AG04450 (cell line): Measurements from ENCODE around the gene MOB1A. TPM values are rescaled to one million over a fixed set of nuclear protein-coding genes. Genes with fewer than 3 reads are reported as not detected.

Experiments
- CTCF ChIA-PET: fragments of 300-600, 350-600 bp; formaldehyde crosslinking; extraction: SDS; loops from one replicate; lab custom pipeline; 2022; ENCODE audit warnings: antibody characterized with exemption, inconsistent platforms; lab: Charles Lee
- POLR2A ChIA-PET: fragments of 350-600 bp; formaldehyde crosslinking; extraction: SDS; loops from one replicate; lab custom pipeline; 2021; ENCODE audit warnings: antibody characterized with exemption, inconsistent platforms; lab: Yijun Ruan, JAX
- DNase-seq: peaks from one replicate; pipeline ENCODE4 v3.0.0-alpha.2; 2011; ENCODE audit warnings: low read depth, low spot score
- H3K27ac ChIP-seq: one replicate; pipeline ENCODE4 v1.5.1; 2012; ENCODE audit warnings: low read depth, low read length, control low read depth
- H3K27me3 ChIP-seq: one replicate; pipeline ENCODE4 v1.6.0; 2012; ENCODE audit warnings: low read length; ENCODE audit not compliant: control insufficient read depth, insufficient read depth
- H3K4me3 ChIP-seq: 2 replicates; pipeline ENCODE4 v1.5.1; 2011; ENCODE audit warnings: mild to moderate bottlenecking, low read depth, low read length, control low read depth
- H3K9me3 ChIP-seq: 2 replicates; pipeline ENCODE4 v1.5.1; 2012; ENCODE audit warnings: low read length; ENCODE audit not compliant: control insufficient read depth, insufficient read depth
- polyA plus RNA-seq: library from polyadenylated mRNA; depleted of rRNA; stranded (reverse); fragments of >200 nt; gene quantifications from 2 replicates; pipeline ENCODE4 v1.2.3, GENCODE V29; 2011
- TF ChIP-seq, protein P1 (sequence below): IDR thresholded peaks from 2 replicates; pipeline ENCODE4 v1.5.1; 2011; ENCODE audit warnings: low read depth, low read length, control low read depth, inconsistent platforms

Gene MOB1A
- polyA plus RNA-seq, 1 experiment, result 59.7 TPM

DNA sequence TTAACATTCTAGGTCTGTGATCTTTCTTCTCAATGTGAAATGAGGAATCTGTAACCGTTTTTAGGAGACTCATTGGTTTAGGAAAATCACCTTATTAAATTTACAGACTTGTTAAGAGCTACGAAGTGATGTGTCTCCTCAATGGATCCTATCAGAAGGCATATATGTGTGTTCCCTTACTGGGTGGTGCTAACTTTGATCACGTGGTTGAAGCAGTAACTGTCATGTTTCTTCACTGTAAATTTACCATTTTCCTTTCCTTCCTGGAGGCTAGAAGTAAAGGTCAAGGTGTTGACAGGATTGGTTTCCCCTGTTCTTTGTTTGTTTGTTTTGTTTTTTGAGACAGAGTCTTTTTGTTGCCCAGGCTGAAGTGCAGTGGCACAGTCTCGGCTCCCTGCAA lies 18.4 kb upstream of the MOB1A start:
- Histone ChIP-seq H3K27me3 (peaks cover 5% of the 10 kb centered on the region), H3K4me3 (no peak overlapping the region), H3K9me3 (no peaks in the 10 kb centered on the region; the same call in 1 of the 2 replicates), H3K27ac (no peak overlapping the region)
- TF ChIP-seq, protein P1, sequence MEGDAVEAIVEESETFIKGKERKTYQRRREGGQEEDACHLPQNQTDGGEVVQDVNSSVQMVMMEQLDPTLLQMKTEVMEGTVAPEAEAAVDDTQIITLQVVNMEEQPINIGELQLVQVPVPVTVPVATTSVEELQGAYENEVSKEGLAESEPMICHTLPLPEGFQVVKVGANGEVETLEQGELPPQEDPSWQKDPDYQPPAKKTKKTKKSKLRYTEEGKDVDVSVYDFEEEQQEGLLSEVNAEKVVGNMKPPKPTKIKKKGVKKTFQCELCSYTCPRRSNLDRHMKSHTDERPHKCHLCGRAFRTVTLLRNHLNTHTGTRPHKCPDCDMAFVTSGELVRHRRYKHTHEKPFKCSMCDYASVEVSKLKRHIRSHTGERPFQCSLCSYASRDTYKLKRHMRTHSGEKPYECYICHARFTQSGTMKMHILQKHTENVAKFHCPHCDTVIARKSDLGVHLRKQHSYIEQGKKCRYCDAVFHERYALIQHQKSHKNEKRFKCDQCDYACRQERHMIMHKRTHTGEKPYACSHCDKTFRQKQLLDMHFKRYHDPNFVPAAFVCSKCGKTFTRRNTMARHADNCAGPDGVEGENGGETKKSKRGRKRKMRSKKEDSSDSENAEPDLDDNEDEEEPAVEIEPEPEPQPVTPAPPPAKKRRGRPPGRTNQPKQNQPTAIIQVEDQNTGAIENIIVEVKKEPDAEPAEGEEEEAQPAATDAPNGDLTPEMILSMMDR, result no peak
- ChIA-PET POLR2A (interaction anchor here (0.6 kb wide), 1 partner anchor 36 kb away, joined by 4 read pairs; no protein-coding TSS in a partner anchor), CTCF (interaction anchor here (1.5 kb wide), 1 partner anchor 138 kb away, joined by 4 read pairs; no protein-coding TSS in a partner anchor)
- no peak for DNase-seq

DNA sequence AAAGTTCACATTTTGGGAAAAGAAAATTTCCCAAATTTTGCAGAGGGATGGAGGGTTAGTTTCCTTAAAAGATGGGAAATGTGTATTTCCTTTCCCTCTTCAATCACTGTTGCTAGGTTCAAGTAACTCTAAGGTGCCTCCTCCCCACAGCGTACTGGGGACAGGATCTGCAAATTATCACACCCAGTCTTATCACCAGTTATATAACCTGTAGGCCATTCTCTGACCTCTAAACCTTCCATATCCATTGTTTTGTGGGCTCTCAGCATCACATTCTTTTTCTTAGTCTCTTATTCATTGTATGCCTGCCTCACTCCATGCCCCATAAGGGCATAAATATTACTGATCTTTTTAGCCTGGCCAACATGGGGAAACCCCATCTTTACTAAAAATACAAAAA lies 16.1 kb upstream of the MOB1A start:
- no peaks in the 10 kb centered on the region; the same call in 1 of the 2 replicates for H3K9me3 ChIP-seq
- no peak overlapping the region for H3K27ac ChIP-seq
- ChIA-PET POLR2A (no interaction called here), CTCF (no interaction called here)
- TF ChIP-seq, protein P1, result no peak
- peaks cover 9% of the 10 kb centered on the region for H3K27me3 ChIP-seq
- H3K4me3 ChIP-seq, result no peak overlapping the region
- DNase-seq, result no peak

DNA sequence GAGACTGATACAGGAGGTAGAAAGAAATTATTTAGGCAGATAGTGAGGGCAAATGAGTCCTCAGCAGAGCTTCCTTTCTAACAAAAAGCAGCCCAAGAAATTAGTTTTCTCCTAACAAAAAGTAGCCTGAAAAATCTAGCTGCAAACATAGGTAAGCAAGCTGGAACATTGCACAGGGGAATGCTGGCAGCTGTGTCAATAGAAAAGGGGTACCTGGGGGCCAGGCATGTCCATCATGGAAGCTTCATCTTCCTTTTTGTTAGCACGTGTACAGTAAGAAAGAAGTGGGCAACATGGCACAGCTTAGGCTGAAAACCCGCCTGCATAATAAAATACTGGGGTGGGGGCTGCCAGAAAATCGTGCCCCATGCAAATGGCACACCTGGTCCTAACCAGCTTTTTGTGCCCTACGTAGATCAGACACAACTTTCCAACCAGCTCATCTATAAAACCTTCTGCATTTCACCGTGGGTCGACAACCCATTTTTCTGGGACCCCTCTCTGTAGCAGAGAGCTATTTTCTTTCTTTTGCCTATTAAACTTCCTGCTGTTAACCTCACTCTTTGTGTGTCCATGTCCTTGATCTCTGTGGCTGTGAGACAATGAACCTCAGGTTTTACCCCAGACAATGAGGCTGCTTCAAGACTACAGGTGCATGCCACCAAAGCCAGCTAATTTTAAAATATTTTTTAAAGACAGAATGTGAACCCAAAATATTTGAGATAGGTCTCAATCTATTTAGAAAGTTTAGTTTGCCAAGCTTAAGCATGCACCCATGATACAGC lies 13.1 kb upstream of the MOB1A start:
- ChIA-PET POLR2A (interaction anchor here (0.6 to 1.8 kb wide), 2 partner anchors 13 to 15 kb away, joined by 3 to 8 read pairs; partner anchors contain the start of gene MOB1A), CTCF (interaction anchor here (0.6 to 1.0 kb wide), 2 partner anchors 199 to 499 kb away, joined by 3 read pairs; no protein-coding TSS in a partner anchor)
- no peak for DNase-seq
- H3K9me3 ChIP-seq, result no peaks in the 10 kb centered on the region
- no peak overlapping the region for H3K4me3 ChIP-seq
- TF ChIP-seq, protein P1, result no peak
- H3K27ac ChIP-seq, result no peak overlapping the region
- H3K27me3 ChIP-seq, result peaks cover 9% of the 10 kb centered on the region

DNA sequence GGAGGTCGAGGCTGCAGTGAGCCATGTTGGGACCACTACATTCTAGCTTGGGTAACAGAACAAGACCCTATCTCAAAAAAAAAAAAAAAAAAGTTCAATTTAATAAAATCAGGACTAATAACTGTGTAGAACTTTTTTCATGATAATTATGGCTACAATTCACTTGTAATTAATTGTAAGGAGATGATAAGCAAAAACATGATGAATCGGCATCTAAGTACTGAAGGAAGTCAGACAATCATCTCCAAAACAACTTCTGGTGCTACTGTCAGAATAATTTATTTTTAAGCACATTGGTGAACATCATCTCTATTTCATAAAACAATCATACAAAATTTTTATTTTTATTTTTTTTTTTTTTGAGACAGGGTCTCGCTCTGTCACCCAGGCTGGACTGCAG lies 10.0 kb upstream of the MOB1A start:
- CTCF ChIA-PET, result interaction anchor here (0.6 to 0.8 kb wide), 2 partner anchors 42 to 155 kb away, joined by 3 to 5 read pairs; no protein-coding TSS in a partner anchor
- Histone ChIP-seq H3K27ac (no peak overlapping the region), H3K9me3 (no peaks in the 10 kb centered on the region), H3K4me3 (no peak overlapping the region), H3K27me3 (peaks cover 7% of the 10 kb centered on the region)
- DNase-seq, result no peak
- TF ChIP-seq, protein P1, result no peak
- POLR2A ChIA-PET, result interaction anchor here (1.2 to 1.5 kb wide), 2 partner anchors 10 kb away, joined by 9 read pairs; partner anchors contain the start of genes MOB1A and MTHFD2
